ENCODE results near the gene EXD2.

The EXD2 gene

GRCh38 chr14:69238883-69239282 lies 47.6 kb downstream of the EXD2 start:
- FAIRE-seq (no peak), DNase-seq (ENCODE audit: insufficient read length, low spot score) (no peak)
- no peak for TF ChIP-seq CTCF (IDR thresholded peaks at IDR 0.05; ENCODE audit: insufficient read depth, missing control alignments)

DNA sequence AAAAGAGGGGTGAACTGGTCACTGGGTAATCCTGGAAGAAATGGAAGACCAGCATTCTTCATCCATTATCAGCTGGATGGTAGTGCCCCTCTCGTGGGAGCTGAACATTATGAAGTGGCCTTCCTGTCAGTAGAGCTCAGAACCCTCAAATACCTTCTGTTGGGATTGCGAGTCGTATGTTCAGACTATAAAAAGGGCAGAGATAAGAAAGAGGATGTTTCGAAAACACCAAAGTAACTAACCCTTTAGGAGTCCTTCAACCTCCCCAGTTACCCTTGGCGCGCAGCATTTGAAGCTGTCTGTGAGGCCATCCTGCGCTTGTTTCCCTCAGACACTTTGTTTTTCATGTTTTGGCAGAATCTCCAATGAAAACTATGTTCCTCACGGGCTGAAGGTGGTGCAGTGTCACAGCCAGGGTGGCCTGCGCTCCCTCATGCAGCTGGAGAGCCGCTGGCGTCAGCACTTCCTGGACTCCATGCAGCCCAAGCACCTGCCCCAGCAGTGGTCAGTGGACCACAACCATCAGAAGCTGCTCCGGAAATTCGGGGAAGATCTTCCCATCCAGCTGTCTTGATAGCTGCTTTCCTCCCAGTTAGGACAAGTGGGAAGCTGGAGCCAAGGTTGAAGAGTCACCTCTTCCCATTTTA lies 49.4 kb downstream of the EXD2 start:
- DNase-seq (ENCODE audit: insufficient read length, low spot score) (no peak), FAIRE-seq (no peak)
- TF ChIP-seq CTCF (IDR thresholded peaks at IDR 0.05; ENCODE audit: insufficient read depth, missing control alignments), result no peak

DNA sequence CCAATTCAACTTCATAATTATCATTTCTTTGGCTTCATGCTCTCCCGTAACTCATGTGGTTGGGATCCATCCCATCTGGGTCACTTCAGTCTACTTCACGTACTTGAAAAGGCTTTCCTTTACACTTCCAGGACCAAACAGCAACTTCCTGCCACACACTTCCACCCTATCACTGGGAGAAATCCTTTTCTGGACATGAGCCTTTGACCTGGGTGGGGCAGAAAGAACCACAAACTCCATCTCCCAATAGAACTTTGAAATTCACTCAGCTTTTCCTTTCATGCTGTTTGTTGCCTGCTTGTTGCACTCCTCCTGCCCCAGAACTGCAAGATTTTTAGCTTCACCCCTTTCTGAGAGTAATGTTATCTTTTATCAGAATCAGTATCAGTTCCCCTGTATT lies 50.3 kb downstream of the EXD2 start:
- no peak for DNase-seq (ENCODE audit: insufficient read length, low spot score)
- TF ChIP-seq CTCF (IDR thresholded peaks at IDR 0.05; ENCODE audit: insufficient read depth, missing control alignments), result no peak
- no peak for FAIRE-seq

- FAIRE-seq, result no peak
- DNase-seq (ENCODE audit: insufficient read length, low spot score), result peak; percentile 60
Observed at GRCh38 chr14:69242311-69243224, 51.3 kb downstream of the EXD2 start.

DNA sequence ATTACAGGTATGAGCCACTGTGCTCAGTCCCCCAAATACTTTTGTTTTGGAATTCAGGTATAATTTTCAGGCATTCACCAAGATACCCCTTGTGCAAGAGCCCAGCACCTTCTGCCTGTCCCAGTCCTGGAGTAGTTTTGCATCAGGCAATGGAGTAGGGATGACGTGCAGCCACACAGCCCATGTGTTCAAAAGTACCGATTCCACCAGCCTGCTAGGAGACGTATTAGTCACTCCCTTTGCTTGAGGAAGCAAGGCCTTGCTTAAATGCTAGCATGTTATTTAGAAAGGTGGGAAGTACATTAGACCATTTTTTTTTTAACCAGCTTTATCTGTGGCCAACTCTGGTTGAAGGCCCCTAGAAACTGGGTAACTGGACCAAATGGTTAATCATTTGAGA lies 53.6 kb downstream of the EXD2 start:
- no peak for FAIRE-seq
- DNase-seq (ENCODE audit: insufficient read length, low spot score), result no peak
- no peak for TF ChIP-seq CTCF (IDR thresholded peaks at IDR 0.05; ENCODE audit: insufficient read depth, missing control alignments)

More at GRCh38 chr14:69242311-69243224, 51.3 kb downstream of the EXD2 start:
- peak; percentile 76 for TF ChIP-seq CTCF (IDR thresholded peaks at IDR 0.05; ENCODE audit: insufficient read depth, missing control alignments)

DNA sequence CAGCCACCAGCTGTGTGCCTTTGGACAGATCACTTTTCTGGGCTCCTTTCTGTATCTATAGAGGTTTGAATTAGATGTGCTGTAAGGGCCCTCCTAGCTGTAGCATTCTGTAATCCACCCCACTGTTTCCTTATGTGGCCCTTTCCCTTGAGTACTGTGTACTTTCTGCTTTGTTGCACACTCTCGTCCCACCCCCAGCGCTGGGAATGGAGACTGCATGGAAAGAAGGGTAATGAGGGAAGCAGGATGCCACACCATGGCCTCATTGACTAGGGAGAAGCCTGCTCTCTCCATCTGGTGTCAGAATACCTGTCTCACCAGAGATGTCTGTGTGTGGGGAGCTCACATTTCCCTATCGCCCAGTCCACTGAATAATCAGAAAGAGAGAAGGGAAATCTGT lies 55.0 kb downstream of the EXD2 start:
- FAIRE-seq (no peak), DNase-seq (ENCODE audit: insufficient read length, low spot score) (no peak)

More for the DNA sequence above, 55.0 kb downstream of the EXD2 start:
- TF ChIP-seq CTCF (IDR thresholded peaks at IDR 0.05; ENCODE audit: insufficient read depth, missing control alignments), result no peak
